AG04450 (cell line): ENCODE measurements around the gene DCAF15. TPM values are rescaled to one million over a fixed set of nuclear protein-coding genes. Genes with fewer than 3 reads are reported as not detected.

Source experiments
- CTCF ChIA-PET: fragments of 300-600, 350-600 bp; formaldehyde crosslinking; extraction: SDS; loops from one replicate; lab custom pipeline; 2022; ENCODE audit warnings: antibody characterized with exemption, inconsistent platforms; lab: Charles Lee
- POLR2A ChIA-PET: fragments of 350-600 bp; formaldehyde crosslinking; extraction: SDS; loops from one replicate; lab custom pipeline; 2021; ENCODE audit warnings: antibody characterized with exemption, inconsistent platforms; lab: Yijun Ruan, JAX
- DNase-seq: peaks from one replicate; pipeline ENCODE4 v3.0.0-alpha.2; 2011; ENCODE audit warnings: low read depth, low spot score
- H3K27ac ChIP-seq: one replicate; pipeline ENCODE4 v1.5.1; 2012; ENCODE audit warnings: low read depth, low read length, control low read depth
- H3K27me3 ChIP-seq: one replicate; pipeline ENCODE4 v1.6.0; 2012; ENCODE audit warnings: low read length; ENCODE audit not compliant: control insufficient read depth, insufficient read depth
- H3K4me3 ChIP-seq: 2 replicates; pipeline ENCODE4 v1.5.1; 2011; ENCODE audit warnings: mild to moderate bottlenecking, low read depth, low read length, control low read depth
- H3K9me3 ChIP-seq: 2 replicates; pipeline ENCODE4 v1.5.1; 2012; ENCODE audit warnings: low read length; ENCODE audit not compliant: control insufficient read depth, insufficient read depth
- polyA plus RNA-seq: library from polyadenylated mRNA; depleted of rRNA; stranded (reverse); fragments of >200 nt; gene quantifications from 2 replicates; pipeline ENCODE4 v1.2.3, GENCODE V29; 2011
- TF ChIP-seq, protein P1 (sequence below): IDR thresholded peaks from 2 replicates; pipeline ENCODE4 v1.5.1; 2011; ENCODE audit warnings: low read depth, low read length, control low read depth, inconsistent platforms

Gene DCAF15
- polyA plus RNA-seq, 1 experiment = 6.1 TPM

DNA sequence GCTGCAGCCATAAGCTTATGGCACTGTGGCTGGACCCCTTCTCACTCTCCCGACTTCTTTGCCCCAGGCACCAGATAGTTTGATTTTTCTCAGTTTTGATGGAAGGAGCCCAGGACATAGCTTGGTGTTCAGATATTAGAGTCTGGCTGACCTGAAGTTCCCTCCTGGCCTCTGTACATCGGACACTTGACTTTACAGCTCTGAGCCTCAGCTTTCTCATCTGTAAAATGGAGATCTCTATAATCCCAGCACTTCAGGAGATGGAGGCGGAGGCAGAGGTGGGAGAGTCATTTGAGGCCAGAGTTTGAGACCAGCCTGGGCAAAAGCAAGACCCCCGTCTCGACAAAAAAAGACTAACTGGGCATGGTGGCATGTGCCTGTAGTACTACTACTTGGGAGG, 45.4 kb upstream of the DCAF15 start:
- CTCF ChIA-PET = interaction anchor here (1.0 to 1.5 kb wide), 2 partner anchors 26 to 168 kb away, joined by 3 to 10 read pairs; no protein-coding TSS in a partner anchor
- Histone ChIP-seq H3K9me3 (no peaks in the 10 kb centered on the region), H3K4me3 (peak overlapping the region; percentile 87), H3K27ac (no peak overlapping the region), H3K27me3 (no peaks in the 10 kb centered on the region)
- DNase-seq = no peak
- TF ChIP-seq, protein P1, sequence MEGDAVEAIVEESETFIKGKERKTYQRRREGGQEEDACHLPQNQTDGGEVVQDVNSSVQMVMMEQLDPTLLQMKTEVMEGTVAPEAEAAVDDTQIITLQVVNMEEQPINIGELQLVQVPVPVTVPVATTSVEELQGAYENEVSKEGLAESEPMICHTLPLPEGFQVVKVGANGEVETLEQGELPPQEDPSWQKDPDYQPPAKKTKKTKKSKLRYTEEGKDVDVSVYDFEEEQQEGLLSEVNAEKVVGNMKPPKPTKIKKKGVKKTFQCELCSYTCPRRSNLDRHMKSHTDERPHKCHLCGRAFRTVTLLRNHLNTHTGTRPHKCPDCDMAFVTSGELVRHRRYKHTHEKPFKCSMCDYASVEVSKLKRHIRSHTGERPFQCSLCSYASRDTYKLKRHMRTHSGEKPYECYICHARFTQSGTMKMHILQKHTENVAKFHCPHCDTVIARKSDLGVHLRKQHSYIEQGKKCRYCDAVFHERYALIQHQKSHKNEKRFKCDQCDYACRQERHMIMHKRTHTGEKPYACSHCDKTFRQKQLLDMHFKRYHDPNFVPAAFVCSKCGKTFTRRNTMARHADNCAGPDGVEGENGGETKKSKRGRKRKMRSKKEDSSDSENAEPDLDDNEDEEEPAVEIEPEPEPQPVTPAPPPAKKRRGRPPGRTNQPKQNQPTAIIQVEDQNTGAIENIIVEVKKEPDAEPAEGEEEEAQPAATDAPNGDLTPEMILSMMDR = no peak
- POLR2A ChIA-PET = interaction anchor here (0.6 kb wide), 1 partner anchor 12 kb away, joined by 5 read pairs; no protein-coding TSS in a partner anchor

DNA sequence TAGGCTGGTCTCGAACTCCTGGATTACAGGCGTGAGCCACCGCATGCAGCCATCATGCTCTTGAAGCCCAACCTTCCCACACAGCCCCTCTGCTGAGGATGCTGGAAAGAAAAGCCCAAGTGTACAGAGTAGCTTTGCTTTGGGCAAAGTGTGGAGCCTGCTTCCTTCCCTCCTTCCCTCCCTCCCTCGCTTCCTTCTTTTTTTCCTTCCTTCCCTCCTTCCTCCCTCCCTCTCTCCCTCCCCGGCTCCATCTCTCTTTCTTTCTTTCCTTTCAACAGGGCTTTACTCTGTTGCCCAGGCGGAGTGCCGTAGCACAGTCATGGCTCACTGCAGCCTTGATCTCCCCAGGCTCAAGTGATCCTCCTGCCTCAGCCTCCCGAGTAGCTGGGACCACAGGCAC, 43.6 kb upstream of the DCAF15 start:
- Histone ChIP-seq H3K4me3 (no peak overlapping the region), H3K9me3 (no peaks in the 10 kb centered on the region), H3K27ac (no peak overlapping the region), H3K27me3 (no peaks in the 10 kb centered on the region)
- TF ChIP-seq, protein P1 = no peak
- DNase-seq = no peak
- POLR2A ChIA-PET = interaction anchor here (0.9 kb wide), 1 partner anchor 27 kb away, joined by 4 read pairs; no protein-coding TSS in a partner anchor
- CTCF ChIA-PET = no interaction called here

DNA sequence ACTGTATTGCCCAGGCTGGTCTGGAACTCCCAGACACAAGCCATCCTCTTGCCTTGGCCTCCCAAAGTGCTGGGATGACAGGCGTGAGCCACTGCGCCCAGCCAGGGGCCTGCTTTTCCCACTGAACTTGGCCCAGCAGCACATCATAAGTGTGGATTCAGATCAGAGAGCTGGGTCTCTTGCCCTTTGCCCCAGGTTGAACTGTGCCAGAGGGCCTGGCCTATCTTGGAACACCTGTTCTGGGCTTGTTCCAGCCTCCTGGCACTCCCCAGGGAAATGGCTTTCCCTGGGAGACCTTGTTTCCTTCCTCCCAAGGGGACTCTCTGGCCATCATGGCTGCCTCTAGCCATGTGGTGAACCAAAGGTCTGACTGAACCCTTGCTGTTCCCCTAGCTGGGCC, 42.9 kb upstream of the DCAF15 start:
- TF ChIP-seq, protein P1 = no peak
- no peak for DNase-seq
- Histone ChIP-seq H3K27ac (no peak overlapping the region), H3K4me3 (no peak overlapping the region), H3K9me3 (no peaks in the 10 kb centered on the region), H3K27me3 (no peaks in the 10 kb centered on the region)
- POLR2A ChIA-PET = no interaction called here
- CTCF ChIA-PET = no interaction called here

DNA sequence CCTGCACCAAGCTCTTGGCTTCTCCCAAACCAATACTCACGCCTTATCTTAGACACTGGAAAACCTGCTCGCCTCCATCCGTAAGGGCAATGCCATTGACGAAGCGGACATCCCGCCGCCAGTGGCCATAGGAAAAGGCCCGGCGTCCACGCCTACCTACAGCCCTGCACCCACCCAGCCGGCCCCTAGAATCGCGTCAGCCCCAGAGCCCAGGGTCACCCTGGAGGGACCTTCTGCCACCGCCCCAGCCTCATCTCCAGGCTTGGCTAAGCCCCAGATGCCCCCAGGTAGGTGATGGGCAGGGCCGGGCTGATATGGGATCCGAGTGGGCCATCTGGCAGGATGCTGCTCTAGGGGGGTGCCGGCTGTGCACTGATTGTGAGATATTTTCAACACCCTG, 39.0 kb upstream of the DCAF15 start:
- Histone ChIP-seq H3K4me3 (no peak overlapping the region), H3K9me3 (no peaks in the 10 kb centered on the region; the same call in 1 of the 2 replicates), H3K27me3 (no peaks in the 10 kb centered on the region), H3K27ac (no peak overlapping the region)
- DNase-seq = no peak
- POLR2A ChIA-PET = no interaction called here
- CTCF ChIA-PET = no interaction called here
- TF ChIP-seq, protein P1 = no peak

DNA sequence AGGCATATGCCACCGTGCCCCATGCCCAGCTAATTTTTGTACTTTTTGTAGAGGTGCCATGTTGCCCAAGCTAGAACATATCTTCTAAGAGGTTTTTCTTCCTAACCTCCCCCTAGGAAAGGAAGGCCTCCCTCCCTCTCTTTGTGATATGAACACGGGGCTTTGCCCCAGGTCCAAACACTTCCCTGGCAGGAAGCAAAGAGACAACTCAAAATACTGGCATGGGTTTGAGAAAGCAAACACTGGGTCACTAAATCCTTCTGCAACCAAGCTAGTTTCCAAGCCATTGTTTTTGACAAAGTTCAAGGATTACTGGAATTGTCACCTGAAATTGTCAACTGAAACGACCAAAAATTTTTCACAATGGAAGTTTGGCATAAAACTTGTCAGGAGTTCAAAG, 37.5 kb upstream of the DCAF15 start:
- POLR2A ChIA-PET = no interaction called here
- H3K27me3 ChIP-seq = no peaks in the 10 kb centered on the region
- DNase-seq = no peak
- H3K9me3 ChIP-seq = no peaks in the 10 kb centered on the region; the same call in 1 of the 2 replicates
- CTCF ChIA-PET = no interaction called here
- H3K27ac ChIP-seq = no peak overlapping the region
- H3K4me3 ChIP-seq = no peak overlapping the region
- TF ChIP-seq, protein P1 = no peak
